GM12878 (cell line): ENCODE results near the gene EIF4E2.

Experiments
- BCL11A ChIP-seq: IDR thresholded peaks from 2 replicates; pipeline ENCODE4 v1.6.1; 2011; ENCODE audit warnings: low read depth, low read length
- GABPA ChIP-seq: IDR thresholded peaks from 2 replicates; pipeline ENCODE4 v1.6.1; 2014; ENCODE audit warnings: antibody characterized with exemption, low read depth, mild to moderate bottlenecking, inconsistent platforms

- no peak for TF ChIP-seq GABPA
- TF ChIP-seq BCL11A: no peak
Measured at GRCh38 chr2:232580648-232580981, 30.1 kb downstream of the EIF4E2 start.
